DND-41 (cell line): ENCODE measurements around the gene RCOR1.

ENCODE experiments used
- CTCF ChIP-seq: IDR thresholded peaks from 2 replicates; pipeline ENCODE4 v1.5.1; 2012; ENCODE audit warnings: borderline replicate concordance, low read length, moderate library complexity, mild to moderate bottlenecking; ENCODE audit not compliant: poor library complexity, severe bottlenecking; ENCODE audit errors: extremely low read depth
- EZH2 ChIP-seq: IDR thresholded peaks from 3 replicates; pipeline ENCODE4 v1.6.1; 2012; ENCODE audit warnings: borderline replicate concordance, low read depth, mild to moderate bottlenecking, moderate library complexity, low read length, inconsistent platforms; ENCODE audit not compliant: severe bottlenecking

- TF ChIP-seq CTCF (no peak), EZH2 (no peak)
These were observed 15.6 kb downstream of the RCOR1 start for GRCh38 chr14:102608064-102608446.
